PC-9 (cell line): Measurements from ENCODE around the gene HTR3D.

Source experiments
- EZH2 ChIP-seq: fragments of 200-600 bp; sonication (generic); IDR thresholded peaks from 2 replicates; pipeline ENCODE4 v1.8.0; 2017; ENCODE audit warnings: antibody characterized with exemption, low read depth
- TF ChIP-seq, protein P1 (sequence below): fragments of 200-600 bp; sonication (generic); conservative IDR thresholded peaks from 2 replicates; pipeline ENCODE4 v1.6.1; 2017; ENCODE audit warnings: mixed run types, antibody characterized with exemption, mild to moderate bottlenecking, moderate library complexity

DNA sequence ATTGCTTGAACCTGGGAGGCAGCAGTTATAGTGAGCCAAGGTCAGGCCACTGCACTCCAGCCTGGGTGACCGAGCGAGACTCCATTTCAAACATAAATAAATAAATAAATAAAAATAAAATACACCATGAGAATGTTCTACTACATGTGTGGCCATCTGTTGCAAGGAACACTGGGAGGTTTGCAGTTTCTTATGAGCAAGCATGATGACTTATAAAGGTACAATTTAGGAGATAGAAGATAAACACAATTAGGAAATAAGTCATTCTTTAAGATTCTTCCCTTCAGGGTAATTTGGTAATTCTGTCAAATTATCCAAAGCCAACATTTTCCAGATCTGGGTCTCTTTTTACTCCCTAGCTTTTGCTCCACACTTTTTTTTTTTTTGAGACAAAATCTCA is 34.7 kb downstream of the HTR3D start:
- no peak for TF ChIP-seq EZH2
- TF ChIP-seq, protein P1, sequence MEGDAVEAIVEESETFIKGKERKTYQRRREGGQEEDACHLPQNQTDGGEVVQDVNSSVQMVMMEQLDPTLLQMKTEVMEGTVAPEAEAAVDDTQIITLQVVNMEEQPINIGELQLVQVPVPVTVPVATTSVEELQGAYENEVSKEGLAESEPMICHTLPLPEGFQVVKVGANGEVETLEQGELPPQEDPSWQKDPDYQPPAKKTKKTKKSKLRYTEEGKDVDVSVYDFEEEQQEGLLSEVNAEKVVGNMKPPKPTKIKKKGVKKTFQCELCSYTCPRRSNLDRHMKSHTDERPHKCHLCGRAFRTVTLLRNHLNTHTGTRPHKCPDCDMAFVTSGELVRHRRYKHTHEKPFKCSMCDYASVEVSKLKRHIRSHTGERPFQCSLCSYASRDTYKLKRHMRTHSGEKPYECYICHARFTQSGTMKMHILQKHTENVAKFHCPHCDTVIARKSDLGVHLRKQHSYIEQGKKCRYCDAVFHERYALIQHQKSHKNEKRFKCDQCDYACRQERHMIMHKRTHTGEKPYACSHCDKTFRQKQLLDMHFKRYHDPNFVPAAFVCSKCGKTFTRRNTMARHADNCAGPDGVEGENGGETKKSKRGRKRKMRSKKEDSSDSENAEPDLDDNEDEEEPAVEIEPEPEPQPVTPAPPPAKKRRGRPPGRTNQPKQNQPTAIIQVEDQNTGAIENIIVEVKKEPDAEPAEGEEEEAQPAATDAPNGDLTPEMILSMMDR: no peak
